GM23338 (cell line): ENCODE data around the gene TNFSF18. TPM values are rescaled to one million over a fixed set of nuclear protein-coding genes. Genes with fewer than 3 reads are reported as not detected.

ENCODE experiments used
- ATAC-seq: fragments of 200-7000 bp; cut with Tn5 transposase; 3 replicates; pipeline ENCODE4 v1.9.1; 2020
- DNase-seq: peaks from one replicate; pipeline ENCODE4 v3.0.0-alpha.2; 2015; ENCODE audit warnings: low spot score
- H2AFZ ChIP-seq: fragments of 200-600 bp; sonication (generic); 2 replicates; pipeline ENCODE4 v1.8.0; 2016; ENCODE audit warnings: antibody characterized with exemption, mild to moderate bottlenecking, moderate library complexity
- H3F3A ChIP-seq: fragments of 200-600 bp; sonication (generic); replicated peaks from 2 replicates; pipeline ENCODE4 v1.8.0; 2017; ENCODE audit warnings: antibody characterized with exemption, mixed run types, low read depth
- H3K27ac ChIP-seq: fragments of 200-600 bp; sonication (generic); 2 replicates; pipeline ENCODE4 v1.6.1; 2016; ENCODE audit warnings: low read depth
- H3K27me3 ChIP-seq: fragments of 200-600 bp; sonication (generic); 2 replicates; pipeline ENCODE4 v1.8.0; 2016; ENCODE audit warnings: mild to moderate bottlenecking, mixed run types, moderate library complexity; ENCODE audit not compliant: insufficient read depth
- H3K36me3 ChIP-seq: fragments of 200-600 bp; sonication (generic); 2 replicates; pipeline ENCODE4 v1.8.0; 2016; ENCODE audit warnings: mild to moderate bottlenecking; ENCODE audit not compliant: insufficient read depth
- H3K4me1 ChIP-seq: fragments of 200-600 bp; sonication (generic); 2 replicates; pipeline ENCODE4 v1.8.0; 2016; ENCODE audit warnings: mild to moderate bottlenecking, moderate library complexity; ENCODE audit not compliant: insufficient read depth
- H3K4me2 ChIP-seq: fragments of 200-600 bp; sonication (generic); 2 replicates; pipeline ENCODE4 v1.7.1; 2017; ENCODE audit warnings: mixed run types
- H3K4me3 ChIP-seq: fragments of 200-600 bp; sonication (generic); 2 replicates; pipeline ENCODE4 v1.6.1; 2016; ENCODE audit warnings: mixed run types
- H3K79me2 ChIP-seq: fragments of 200-600 bp; sonication (generic); replicated peaks from 2 replicates; pipeline ENCODE4 v1.8.0; 2017; ENCODE audit warnings: mild to moderate bottlenecking; ENCODE audit not compliant: insufficient read depth
- H3K9me2 ChIP-seq: fragments of 200-600 bp; sonication (generic); 2 replicates; pipeline ENCODE4 v1.8.0; 2017; ENCODE audit not compliant: insufficient read depth
- H4K20me1 ChIP-seq: fragments of 200-600 bp; sonication (generic); replicated peaks from 2 replicates; pipeline ENCODE4 v1.8.0; 2017; ENCODE audit warnings: mild to moderate bottlenecking; ENCODE audit not compliant: insufficient read depth
- H3K27ac Mint-ChIP-seq: 2 replicates; pipeline ENCODE4 v1.8.0; 2020; ENCODE audit warnings: inconsistent platforms, mild to moderate bottlenecking, moderate library complexity, mixed read lengths
- H3K27me3 Mint-ChIP-seq: 3 replicates; pipeline ENCODE4 v1.8.0; 2022; ENCODE audit warnings: low read depth, mild to moderate bottlenecking, moderate library complexity, mixed read lengths, inconsistent platforms; ENCODE audit not compliant: insufficient read depth, poor library complexity
- H3K36me3 Mint-ChIP-seq: 3 replicates; pipeline ENCODE4 v1.8.0; 2021; ENCODE audit warnings: low read depth, mild to moderate bottlenecking, inconsistent platforms, moderate library complexity, mixed read lengths
- H3K4me1 Mint-ChIP-seq: 3 replicates; pipeline ENCODE4 v1.8.0; 2020; ENCODE audit warnings: mild to moderate bottlenecking, inconsistent platforms, mixed read lengths
- H3K4me3 Mint-ChIP-seq: 3 replicates; pipeline ENCODE4 v1.8.0; 2021; ENCODE audit warnings: moderate library complexity, mild to moderate bottlenecking, inconsistent platforms, mixed read lengths
- H3K9me3 Mint-ChIP-seq: 3 replicates; pipeline ENCODE4 v1.8.0; 2020; ENCODE audit warnings: moderate library complexity, mild to moderate bottlenecking, inconsistent platforms, mixed read lengths
- CREB1 ChIP-seq: fragments of 250-450 bp; sonication (Bioruptor Pico); IDR thresholded peaks from 2 replicates; pipeline ENCODE4 v1.5.0; 2020; ENCODE audit warnings: low read depth, mild to moderate bottlenecking, moderate library complexity
- CTCF ChIP-seq, 2 experiments: fragments of 200-600 bp in 1 of 2; sonication (generic) in 1 of 2; conservative IDR thresholded peaks; 2 replicates each; pipeline versions ENCODE4 v1.5.1 to v1.6.1; 2016 to 2017; ENCODE audit warnings: antibody characterized with exemption in 2 of 2, low read depth in 2 of 2, mild to moderate bottlenecking in 2 of 2, moderate library complexity in 1 of 2
- EZH2 ChIP-seq: fragments of 200-600 bp; sonication (generic); IDR thresholded peaks from one replicate; pipeline ENCODE4 v1.8.0; 2017; ENCODE audit warnings: antibody characterized with exemption, mild to moderate bottlenecking, low read depth; ENCODE audit not compliant: unreplicated experiment
- EZH2phosphoT487 ChIP-seq: fragments of 200-600 bp; sonication (generic); IDR thresholded peaks from one replicate; pipeline ENCODE4 v1.8.1; 2018; ENCODE audit warnings: antibody characterized with exemption; ENCODE audit not compliant: unreplicated experiment
- JUNB ChIP-seq: IDR thresholded peaks from one replicate; pipeline ENCODE4 v1.6.1; 2016; ENCODE audit warnings: antibody characterized with exemption; ENCODE audit not compliant: unreplicated experiment
- NANOG ChIP-seq: IDR thresholded peaks from 2 replicates; pipeline ENCODE4 v1.6.1; 2016; ENCODE audit warnings: antibody characterized with exemption, borderline replicate concordance
- POLR2AphosphoS5 ChIP-seq: IDR thresholded peaks from 2 replicates; pipeline ENCODE4 v1.6.1; 2016; ENCODE audit warnings: antibody characterized with exemption, low read depth
- STAT1 ChIP-seq: IDR thresholded peaks from one replicate; pipeline ENCODE4 v1.6.1; 2016; ENCODE audit warnings: antibody characterized with exemption; ENCODE audit not compliant: unreplicated experiment
- ZNF114 ChIP-seq: fragments of 250-450 bp; sonication (Bioruptor Pico); IDR thresholded peaks from 2 replicates; pipeline ENCODE4 v1.5.0; 2020; ENCODE audit warnings: mild to moderate bottlenecking, moderate library complexity
- ZNF331 ChIP-seq: fragments of 250-450 bp; sonication (Bioruptor Pico); IDR thresholded peaks from 2 replicates; pipeline ENCODE4 v1.5.0; 2020; ENCODE audit warnings: low read depth, mild to moderate bottlenecking, moderate library complexity
- polyA plus RNA-seq: library from polyadenylated mRNA; unstranded; fragments of >200 nt; fragmentation: Nextera tagmentation; extraction: Ambion mirVana; gene quantifications from 2 replicates; pipeline ENCODE4 v1.2.1, GENCODE V29; 2016
- total RNA-seq: library from RNA; depleted of rRNA; stranded (reverse); fragments of >200 nt; shearing (Covaris generic); gene quantifications from 2 replicates; pipeline ENCODE4 v1.2.3, GENCODE V29; 2014
- TF ChIP-seq, protein P1 (sequence below): IDR thresholded peaks from 2 replicates; pipeline ENCODE4 v1.6.1; 2016; ENCODE audit warnings: antibody characterized with exemption
- TF ChIP-seq, protein P2 (sequence below): fragments of 250-450 bp; sonication (Bioruptor Pico); IDR thresholded peaks from 2 replicates; pipeline ENCODE4 v1.5.0; 2020; ENCODE audit warnings: mild to moderate bottlenecking, moderate library complexity
- TF ChIP-seq, protein P3 (sequence below): IDR thresholded peaks from one replicate; pipeline ENCODE4 v1.6.1; 2018; ENCODE audit warnings: antibody characterized with exemption; ENCODE audit not compliant: unreplicated experiment

Gene TNFSF18
- total and polyA plus RNA-seq, 2 experiments from 2014 or later, result not detected

GRCh38 chr1:173049322-173049633 lies 1.5 kb downstream of the TNFSF18 start:
- H3K4me3 Mint-ChIP-seq, result no peak overlapping the region

More at GRCh38 chr1:173049322-173049633, 1.5 kb downstream of the TNFSF18 start:
- H3K4me3 ChIP-seq, result no peak overlapping the region
- H4K20me1 ChIP-seq, result no peaks in the 10 kb centered on the region
- ATAC-seq (no peak), DNase-seq (no peak)
- Mint-ChIP-seq H3K27me3 (no peaks in the 10 kb centered on the region), H3K27ac (no peak overlapping the region), H3K4me1 (no peaks in the 10 kb centered on the region), H3K36me3 (no peaks in the 10 kb centered on the region), H3K9me3 (no peaks in the 10 kb centered on the region)
- H3K27me3 ChIP-seq, result no peaks in the 10 kb centered on the region
- H3K4me2 ChIP-seq, result no peak overlapping the region
- TF ChIP-seq CREB1 (CRISPR knock-in tag) (no peak), STAT1 (no peak), POLR2AphosphoS5 (no peak), EZH2 (no peak), JUNB (no peak), ZNF331 (no peak), EZH2phosphoT487 (no peak), NANOG (no peak), CTCF (conservative IDR thresholded peaks at IDR 0.05; ENCODE audit: low read depth in 2 of 2) (no peak), ZNF114 (no peak)
- TF ChIP-seq, protein P1, sequence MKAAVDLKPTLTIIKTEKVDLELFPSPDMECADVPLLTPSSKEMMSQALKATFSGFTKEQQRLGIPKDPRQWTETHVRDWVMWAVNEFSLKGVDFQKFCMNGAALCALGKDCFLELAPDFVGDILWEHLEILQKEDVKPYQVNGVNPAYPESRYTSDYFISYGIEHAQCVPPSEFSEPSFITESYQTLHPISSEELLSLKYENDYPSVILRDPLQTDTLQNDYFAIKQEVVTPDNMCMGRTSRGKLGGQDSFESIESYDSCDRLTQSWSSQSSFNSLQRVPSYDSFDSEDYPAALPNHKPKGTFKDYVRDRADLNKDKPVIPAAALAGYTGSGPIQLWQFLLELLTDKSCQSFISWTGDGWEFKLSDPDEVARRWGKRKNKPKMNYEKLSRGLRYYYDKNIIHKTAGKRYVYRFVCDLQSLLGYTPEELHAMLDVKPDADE, result no peak
- TF ChIP-seq, protein P2, sequence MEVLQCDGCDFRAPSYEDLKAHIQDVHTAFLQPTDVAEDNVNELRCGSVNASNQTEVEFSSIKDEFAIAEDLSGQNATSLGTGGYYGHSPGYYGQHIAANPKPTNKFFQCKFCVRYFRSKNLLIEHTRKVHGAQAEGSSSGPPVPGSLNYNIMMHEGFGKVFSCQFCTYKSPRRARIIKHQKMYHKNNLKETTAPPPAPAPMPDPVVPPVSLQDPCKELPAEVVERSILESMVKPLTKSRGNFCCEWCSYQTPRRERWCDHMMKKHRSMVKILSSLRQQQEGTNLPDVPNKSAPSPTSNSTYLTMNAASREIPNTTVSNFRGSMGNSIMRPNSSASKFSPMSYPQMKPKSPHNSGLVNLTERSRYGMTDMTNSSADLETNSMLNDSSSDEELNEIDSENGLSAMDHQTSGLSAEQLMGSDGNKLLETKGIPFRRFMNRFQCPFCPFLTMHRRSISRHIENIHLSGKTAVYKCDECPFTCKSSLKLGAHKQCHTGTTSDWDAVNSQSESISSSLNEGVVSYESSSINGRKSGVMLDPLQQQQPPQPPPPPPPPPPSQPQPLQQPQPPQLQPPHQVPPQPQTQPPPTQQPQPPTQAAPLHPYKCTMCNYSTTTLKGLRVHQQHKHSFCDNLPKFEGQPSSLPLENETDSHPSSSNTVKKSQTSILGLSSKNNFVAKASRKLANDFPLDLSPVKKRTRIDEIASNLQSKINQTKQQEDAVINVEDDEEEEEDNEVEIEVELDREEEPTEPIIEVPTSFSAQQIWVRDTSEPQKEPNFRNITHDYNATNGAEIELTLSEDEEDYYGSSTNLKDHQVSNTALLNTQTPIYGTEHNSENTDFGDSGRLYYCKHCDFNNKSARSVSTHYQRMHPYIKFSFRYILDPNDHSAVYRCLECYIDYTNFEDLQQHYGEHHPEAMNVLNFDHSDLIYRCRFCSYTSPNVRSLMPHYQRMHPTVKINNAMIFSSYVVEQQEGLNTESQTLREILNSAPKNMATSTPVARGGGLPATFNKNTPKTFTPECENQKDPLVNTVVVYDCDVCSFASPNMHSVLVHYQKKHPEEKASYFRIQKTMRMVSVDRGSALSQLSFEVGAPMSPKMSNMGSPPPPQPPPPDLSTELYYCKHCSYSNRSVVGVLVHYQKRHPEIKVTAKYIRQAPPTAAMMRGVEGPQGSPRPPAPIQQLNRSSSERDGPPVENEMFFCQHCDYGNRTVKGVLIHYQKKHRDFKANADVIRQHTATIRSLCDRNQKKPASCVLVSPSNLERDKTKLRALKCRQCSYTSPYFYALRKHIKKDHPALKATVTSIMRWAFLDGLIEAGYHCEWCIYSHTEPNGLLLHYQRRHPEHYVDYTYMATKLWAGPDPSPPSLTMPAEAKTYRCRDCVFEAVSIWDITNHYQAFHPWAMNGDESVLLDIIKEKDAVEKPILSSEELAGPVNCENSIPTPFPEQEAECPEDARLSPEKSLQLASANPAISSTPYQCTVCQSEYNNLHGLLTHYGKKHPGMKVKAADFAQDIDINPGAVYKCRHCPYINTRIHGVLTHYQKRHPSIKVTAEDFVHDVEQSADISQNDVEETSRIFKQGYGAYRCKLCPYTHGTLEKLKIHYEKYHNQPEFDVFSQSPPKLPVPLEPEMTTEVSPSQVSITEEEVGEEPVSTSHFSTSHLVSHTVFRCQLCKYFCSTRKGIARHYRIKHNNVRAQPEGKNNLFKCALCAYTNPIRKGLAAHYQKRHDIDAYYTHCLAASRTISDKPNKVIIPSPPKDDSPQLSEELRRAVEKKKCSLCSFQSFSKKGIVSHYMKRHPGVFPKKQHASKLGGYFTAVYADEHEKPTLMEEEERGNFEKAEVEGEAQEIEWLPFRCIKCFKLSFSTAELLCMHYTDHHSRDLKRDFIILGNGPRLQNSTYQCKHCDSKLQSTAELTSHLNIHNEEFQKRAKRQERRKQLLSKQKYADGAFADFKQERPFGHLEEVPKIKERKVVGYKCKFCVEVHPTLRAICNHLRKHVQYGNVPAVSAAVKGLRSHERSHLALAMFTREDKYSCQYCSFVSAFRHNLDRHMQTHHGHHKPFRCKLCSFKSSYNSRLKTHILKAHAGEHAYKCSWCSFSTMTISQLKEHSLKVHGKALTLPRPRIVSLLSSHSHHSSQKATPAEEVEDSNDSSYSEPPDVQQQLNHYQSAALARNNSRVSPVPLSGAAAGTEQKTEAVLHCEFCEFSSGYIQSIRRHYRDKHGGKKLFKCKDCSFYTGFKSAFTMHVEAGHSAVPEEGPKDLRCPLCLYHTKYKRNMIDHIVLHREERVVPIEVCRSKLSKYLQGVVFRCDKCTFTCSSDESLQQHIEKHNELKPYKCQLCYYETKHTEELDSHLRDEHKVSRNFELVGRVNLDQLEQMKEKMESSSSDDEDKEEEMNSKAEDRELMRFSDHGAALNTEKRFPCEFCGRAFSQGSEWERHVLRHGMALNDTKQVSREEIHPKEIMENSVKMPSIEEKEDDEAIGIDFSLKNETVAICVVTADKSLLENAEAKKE (CRISPR knock-in tag), result no peak
- TF ChIP-seq, protein P3, sequence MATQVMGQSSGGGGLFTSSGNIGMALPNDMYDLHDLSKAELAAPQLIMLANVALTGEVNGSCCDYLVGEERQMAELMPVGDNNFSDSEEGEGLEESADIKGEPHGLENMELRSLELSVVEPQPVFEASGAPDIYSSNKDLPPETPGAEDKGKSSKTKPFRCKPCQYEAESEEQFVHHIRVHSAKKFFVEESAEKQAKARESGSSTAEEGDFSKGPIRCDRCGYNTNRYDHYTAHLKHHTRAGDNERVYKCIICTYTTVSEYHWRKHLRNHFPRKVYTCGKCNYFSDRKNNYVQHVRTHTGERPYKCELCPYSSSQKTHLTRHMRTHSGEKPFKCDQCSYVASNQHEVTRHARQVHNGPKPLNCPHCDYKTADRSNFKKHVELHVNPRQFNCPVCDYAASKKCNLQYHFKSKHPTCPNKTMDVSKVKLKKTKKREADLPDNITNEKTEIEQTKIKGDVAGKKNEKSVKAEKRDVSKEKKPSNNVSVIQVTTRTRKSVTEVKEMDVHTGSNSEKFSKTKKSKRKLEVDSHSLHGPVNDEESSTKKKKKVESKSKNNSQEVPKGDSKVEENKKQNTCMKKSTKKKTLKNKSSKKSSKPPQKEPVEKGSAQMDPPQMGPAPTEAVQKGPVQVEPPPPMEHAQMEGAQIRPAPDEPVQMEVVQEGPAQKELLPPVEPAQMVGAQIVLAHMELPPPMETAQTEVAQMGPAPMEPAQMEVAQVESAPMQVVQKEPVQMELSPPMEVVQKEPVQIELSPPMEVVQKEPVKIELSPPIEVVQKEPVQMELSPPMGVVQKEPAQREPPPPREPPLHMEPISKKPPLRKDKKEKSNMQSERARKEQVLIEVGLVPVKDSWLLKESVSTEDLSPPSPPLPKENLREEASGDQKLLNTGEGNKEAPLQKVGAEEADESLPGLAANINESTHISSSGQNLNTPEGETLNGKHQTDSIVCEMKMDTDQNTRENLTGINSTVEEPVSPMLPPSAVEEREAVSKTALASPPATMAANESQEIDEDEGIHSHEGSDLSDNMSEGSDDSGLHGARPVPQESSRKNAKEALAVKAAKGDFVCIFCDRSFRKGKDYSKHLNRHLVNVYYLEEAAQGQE, result no peak
- no peaks in the 10 kb centered on the region for H3F3A ChIP-seq
- H3K79me2 ChIP-seq, result no peaks in the 10 kb centered on the region
- no peaks in the 10 kb centered on the region for H3K36me3 ChIP-seq
- no peaks in the 10 kb centered on the region for H3K4me1 ChIP-seq
- no peak overlapping the region for H3K27ac ChIP-seq
- H2AFZ ChIP-seq, result no peak overlapping the region
- H3K9me2 ChIP-seq, result peaks cover 9% of the 10 kb centered on the region
